Left cardiac atrium (tissue), 4 donors: ENCODE measurements around the gene HOXB9. TPM values are rescaled to one million over a fixed set of nuclear protein-coding genes. Genes with fewer than 3 reads are reported as not detected.

Source experiments
- ATAC-seq, 2 donors: fragments of 200-7000 bp; cut with Tn5 transposase; one replicate each; pipeline ENCODE4 v1.9.1; 2020; ENCODE audit warnings: mild to moderate bottlenecking in 2 of 2, moderate library complexity in 2 of 2
- DNase-seq: peaks from one replicate; pipeline ENCODE4 v3.0.0-alpha.2; 2020
- intact Hi-C, 2 donors: fragments of 100-400 bp; cut with DNase I; formaldehyde crosslinking; loops; one replicate each; pipeline versions ENCODE4 v1.14.1 to v1.15.1; 2022 to 2023
- total RNA-seq, 2 donors: library from RNA; stranded (reverse); fragmentation: NEBNext Ultra II Directional; extraction: Animal tissue kit (Norgen Biotek cat#: 25700); gene quantifications; one replicate each; pipeline ENCODE4 v1.2.1, GENCODE V29; 2021
- donor health status: DM: no; HTN: yes; CAD: no.
- donor health status: DM: no; HTN: yes; CAD: no; lungs with severe emphysema.
- donor health status: DM: yes; HTN: yes; CAD: no.
- donor health status: Dilated cardiomyopathy.

Gene HOXB9
- total RNA-seq, 2 donors from 2014 or later, result not detected

DNA sequence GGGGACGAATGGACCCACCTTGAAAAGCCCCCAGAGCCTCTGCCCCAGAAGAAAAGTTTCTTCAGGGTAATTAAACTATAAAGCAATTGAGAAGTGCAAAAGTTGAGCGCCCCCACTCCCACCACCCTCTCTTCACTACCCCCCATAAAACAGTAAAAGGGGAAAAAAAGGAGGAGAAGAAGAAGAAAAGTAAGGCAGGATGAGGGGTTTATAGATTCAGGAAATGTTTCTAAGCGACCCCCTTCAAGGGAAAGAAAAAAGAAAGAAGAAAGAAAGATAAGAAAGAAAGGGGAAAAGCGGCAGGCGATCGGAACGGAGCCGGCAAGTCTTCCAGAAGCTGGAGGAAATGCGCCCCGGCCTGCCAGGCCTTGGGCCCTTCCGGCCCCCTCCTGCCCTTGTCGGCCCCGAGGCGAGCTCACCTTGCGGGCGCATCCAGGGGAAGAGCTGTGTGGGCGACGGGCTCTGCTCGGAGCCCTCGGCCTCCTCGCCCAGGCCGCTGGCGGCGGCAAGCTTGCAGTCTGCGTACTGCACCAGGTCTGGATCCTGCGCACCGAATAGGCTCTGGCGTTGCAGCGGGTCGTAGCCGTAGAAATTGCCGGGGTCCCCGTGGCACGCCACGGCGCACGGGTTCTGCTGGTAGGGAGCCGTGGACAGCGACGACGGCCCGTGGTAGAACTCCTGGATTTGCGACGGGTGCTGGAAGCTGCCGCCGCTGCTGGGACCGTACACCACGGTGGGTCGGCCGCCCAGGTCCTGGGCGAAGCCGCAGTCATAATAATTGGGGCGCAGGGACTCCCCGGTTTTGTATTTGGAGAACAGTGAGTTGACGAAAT lies 12.1 kb downstream of the HOXB9 start:
- intact Hi-C loops, result loop anchor here (10.0 kb wide), 2 partner anchors 279 to 589 kb away; no protein-coding TSS in a partner anchor
- ATAC-seq (no peak), DNase-seq (no peak)

DNA sequence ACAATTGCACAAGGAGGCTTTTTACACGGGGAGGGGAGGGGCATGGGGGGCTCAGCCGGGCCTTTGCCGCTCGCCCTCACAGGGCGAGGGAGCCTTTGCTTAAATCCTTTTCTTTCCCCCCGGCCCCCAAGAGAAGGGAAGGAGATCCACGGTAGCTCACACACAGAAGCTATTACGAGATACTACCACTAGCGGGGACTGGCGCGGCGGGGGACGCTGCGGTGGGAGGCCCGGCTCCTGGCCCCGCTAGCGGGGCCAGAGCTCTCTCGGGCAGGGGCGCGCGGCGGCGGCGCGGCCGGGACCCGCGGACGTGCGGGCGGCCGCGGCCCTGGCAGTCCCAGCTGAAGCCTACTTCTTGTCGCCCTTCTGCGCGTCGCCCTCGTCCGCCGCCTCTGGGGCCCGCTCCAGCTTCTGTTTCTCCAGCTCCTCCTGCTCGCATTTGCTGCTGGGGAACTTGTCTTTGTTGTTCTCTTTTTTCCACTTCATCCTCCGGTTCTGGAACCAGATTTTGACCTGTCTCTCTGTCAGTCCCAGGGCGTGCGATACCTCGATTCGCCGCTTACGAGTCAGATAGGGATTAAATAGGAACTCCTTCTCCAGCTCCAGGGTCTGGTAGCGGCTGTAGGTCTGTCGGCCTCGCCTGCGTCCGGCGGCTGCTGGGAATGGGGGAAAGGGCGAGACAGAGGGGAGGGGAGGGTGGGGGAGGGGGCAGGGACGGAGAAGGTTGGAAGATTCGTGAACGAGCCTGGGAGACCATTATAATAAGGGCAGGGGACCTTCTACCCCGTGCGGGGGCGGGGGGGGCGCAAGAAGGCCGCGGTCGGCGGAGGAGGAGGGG lies 13.1 kb downstream of the HOXB9 start:
- peak; percentile 40 to 52 for ATAC-seq
- no peak for DNase-seq
- intact Hi-C loops, result loop anchor here (10.0 kb wide), 2 partner anchors 278 to 588 kb away; no protein-coding TSS in a partner anchor

DNA sequence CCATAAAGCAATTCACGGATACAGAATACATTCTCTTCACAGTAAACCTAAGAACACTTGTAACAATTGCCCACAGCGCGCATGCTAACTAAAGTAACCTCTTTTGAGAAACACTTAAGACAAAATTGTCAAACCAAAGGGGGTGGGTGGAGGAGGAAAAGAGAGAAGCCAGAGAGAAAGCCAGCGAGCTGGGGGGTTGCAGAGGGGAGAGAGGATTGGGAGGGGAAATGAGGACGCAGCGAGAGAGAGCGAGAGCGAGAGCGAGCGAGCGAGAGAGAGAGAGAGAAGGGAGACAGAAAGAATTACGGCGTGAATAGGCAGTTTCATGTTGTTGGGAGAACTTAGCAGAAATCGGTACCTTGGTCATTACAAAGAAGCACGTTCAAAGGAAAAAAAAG lies 13.7 kb downstream of the HOXB9 start:
- DNase-seq (no peak), ATAC-seq (no peak)
- intact Hi-C loops, result loop anchor here (10.0 kb wide), 2 partner anchors 278 to 588 kb away; no protein-coding TSS in a partner anchor

DNA sequence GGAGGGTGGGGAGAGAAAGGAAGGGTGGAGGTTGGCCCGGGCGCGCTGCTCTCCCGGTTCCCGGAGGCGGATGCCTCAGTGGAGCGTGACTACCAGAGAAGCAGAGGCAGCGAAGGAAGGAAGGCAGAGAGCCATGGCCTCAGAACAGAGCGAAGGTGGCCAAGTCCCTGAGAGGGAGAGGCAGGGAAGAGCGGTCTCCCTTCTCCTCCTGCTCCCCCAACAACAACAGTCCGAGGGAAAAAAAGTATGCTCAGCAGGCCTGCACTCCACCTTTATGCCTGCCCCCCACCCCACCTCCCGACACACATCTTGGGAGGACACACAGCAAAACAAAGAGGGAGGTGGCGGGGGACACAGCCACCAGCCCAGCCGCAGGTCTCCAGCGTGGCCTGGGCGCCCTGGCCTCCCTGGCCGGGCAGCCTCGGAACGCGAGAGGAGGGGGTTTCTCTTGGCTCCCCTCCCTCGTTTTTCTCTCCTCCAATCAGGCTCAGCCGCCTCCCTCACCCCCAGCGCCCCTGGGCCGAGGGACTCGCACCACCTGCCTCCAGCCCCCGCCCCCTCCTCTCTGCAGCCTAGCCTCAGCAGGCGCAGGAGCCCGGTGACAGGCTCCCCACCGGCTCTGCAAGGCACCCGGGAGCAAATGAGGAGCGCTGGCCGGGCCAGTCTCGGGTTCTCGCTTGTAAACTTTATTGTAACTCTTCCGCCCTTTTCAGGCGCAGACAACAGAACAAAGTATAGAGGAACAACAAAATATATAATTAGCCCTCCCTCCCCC lies 14.3 kb downstream of the HOXB9 start:
- no peak for ATAC-seq
- no peak for DNase-seq
- intact Hi-C loops, result loop anchor here (10.0 kb wide), 2 partner anchors 277 to 587 kb away; no protein-coding TSS in a partner anchor

DNA sequence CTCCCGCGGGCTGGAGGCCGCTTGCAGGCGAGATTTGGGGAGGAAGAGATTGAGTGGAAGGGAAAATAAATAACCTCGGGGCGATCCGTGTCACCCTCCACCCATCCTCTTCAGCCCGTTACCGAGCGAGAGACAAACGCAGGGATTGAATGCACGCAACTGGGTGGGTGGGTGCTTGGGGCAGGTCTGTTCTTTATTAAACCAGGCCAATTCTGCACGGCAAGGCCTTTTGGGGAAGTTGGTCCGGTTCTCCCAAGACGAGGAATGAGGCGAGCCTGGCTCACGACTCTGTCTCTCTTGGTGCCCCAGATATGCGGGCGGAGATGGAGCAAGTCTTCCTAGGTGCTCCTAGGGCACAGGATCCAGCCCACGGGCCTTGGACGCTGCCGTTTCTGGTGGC lies 14.9 kb downstream of the HOXB9 start:
- ATAC-seq (peak in 1 of 2 donors; percentile 8), DNase-seq (no peak)
- intact Hi-C loops, result loop anchor here (10.0 kb wide), 2 partner anchors 276 to 586 kb away; no protein-coding TSS in a partner anchor

DNA sequence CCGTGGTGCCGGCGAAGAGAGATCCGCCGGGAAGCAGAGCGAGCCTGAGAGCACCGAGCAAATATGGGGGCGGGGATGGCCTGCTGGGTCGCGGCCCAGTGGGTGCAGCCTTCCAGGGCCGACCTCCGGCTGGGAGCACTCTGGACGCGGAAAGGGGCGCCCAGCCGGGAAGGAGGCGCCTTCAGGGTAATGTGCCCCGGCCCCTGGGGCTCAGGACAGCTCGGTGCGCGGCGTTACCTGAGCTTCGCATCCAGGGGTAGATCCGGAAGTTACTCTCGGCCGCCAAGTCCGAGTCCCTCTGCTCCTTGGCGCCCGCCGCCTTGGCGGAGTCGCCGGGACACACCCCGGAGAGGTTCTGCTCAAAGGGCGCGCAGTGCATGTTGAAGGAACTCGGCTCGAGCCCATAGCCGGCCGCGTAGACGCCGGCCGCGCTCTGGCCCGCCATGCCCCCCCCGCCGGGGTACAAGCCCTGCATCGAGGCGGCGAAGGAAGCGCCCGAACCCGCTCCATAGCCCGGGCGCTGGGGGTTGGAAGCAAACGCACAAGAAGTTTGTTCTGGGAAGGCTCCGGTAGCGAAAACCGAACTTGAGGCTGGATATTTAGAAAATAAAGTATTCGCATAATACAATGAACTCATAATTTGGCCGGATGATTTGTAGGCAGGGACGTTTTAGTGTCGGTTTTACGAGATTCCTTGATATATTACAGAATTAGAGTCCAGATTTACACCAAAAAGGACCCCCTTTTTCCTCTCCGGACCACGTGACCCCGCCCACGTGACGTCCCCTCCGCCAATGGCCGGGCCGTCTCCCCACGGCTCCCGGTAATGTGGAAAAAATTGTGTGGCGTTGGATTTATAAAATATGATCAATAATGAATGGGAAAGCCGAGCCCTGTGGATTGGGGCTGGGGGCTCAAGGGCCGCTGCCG lies 15.6 kb downstream of the HOXB9 start, which contains the start of gene HOXB7:
Gene HOXB7 (minus strand): TSS at position 736 of the 930 bp plus-strand sequence. CDS start 99 bp downstream, at position 637.
- intact Hi-C loops, result loop anchor here (10.0 kb wide), 2 partner anchors 276 to 586 kb away; no protein-coding TSS in a partner anchor
- DNase-seq (peak; percentile 63), ATAC-seq (peak; percentile 5 to 48)

DNA sequence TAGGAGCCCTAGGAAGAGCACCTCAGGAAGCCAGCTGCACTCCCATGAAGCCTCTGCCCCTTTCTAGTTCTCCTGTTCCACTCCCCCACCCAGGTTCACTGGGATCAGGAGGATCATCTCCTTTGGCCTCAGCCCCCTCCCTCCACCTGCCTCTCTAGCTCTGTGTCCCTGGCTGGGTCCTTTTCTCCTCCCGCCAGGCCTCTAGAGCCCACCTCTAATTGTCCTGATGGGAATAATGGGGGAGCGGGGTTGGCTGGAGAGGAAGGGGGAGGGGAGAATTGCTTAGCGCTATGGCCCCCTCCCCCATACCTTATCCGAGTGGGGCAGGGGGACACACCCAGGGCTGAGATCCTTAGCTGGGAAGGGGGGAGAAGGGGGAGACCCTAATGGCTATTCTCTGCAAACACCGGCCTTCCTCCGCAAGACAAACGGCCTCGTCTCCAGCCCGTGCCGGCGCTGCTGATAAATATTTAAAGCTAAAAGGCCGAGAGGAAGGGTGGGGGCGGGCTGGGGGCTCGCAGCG lies 16.3 kb downstream of the HOXB9 start:
- no peak for DNase-seq
- no peak for ATAC-seq
- intact Hi-C loops, result loop anchor here (10.0 kb wide), 2 partner anchors 275 to 585 kb away; no protein-coding TSS in a partner anchor

DNA sequence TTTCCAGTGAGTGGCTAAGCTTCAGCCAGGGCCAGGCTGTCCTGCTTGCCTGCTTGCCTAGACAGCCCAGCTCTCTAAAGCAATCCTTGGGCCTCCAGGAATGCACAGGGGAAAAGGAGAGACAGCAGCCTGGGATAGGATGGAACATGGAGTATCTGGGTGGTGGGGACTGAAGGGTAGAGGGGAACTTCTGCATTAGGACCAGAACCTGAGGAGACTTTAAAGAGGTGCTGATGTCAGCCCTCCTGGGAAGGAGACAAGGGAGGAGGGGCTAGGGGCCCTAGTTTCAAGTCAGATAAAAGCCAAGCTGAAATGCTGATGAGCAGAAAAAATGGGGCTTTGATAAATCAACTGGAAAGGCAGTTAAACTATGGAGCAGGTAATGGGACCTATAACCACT lies 17.1 kb downstream of the HOXB9 start:
- intact Hi-C loops, result no loop called here
- no peak for ATAC-seq

DNA sequence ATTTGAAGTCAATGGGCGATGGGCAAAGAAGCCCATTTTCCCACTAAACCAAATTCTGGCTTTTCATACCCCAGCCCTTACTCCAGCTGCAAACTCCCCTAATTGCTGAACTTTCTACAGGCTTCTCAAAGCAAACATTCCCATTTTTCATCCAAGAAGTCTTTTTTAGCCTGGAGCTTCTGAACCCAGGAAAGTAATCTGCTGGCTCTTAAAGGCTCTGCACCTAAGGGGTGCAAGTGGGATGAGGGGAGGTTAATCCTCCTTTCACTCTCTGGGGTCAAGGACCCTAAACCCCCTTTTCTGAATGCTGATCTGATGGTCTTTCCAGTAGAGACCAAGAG lies 17.7 kb downstream of the HOXB9 start:
- intact Hi-C loops, result no loop called here
- no peak for DNase-seq
- no peak for ATAC-seq

More for the DNA sequence above, 17.1 kb downstream of the HOXB9 start:
- DNase-seq, result no peak

DNA sequence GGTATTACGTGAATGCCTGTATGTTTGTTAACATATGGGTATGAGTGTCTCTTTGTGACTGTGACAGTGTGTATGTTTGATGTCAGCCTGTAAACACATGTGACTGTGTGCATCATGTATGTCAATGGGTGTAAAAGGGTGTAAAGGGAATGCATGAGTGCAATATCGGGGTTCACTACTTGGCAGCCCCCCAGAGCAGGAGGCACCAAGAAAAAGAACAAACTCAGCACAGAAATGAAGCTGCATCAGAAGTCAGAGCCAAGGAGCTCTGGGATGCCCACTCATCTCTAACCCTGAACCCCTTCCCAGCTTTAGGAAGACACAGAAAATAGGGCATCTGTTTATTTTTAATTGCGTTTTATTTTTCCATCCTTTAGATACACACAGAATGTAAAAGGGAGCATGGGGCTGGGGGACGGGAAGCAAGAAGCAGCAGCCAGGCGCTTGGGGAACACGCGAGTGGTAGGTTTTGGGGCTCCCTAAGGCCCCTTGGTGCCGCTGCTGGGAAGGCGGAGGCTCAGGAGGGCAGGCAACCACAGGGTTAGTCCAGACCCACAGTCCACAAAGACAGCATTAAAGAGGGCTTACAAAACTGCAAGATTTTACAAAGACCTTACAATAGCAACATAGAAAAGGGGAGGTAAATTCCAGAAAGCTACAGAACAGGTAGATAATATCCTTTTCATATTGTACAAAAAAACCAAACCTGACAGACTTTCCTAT lies 19.1 kb downstream of the HOXB9 start:
- intact Hi-C loops, result no loop called here
- DNase-seq, result no peak
- no peak for ATAC-seq

DNA sequence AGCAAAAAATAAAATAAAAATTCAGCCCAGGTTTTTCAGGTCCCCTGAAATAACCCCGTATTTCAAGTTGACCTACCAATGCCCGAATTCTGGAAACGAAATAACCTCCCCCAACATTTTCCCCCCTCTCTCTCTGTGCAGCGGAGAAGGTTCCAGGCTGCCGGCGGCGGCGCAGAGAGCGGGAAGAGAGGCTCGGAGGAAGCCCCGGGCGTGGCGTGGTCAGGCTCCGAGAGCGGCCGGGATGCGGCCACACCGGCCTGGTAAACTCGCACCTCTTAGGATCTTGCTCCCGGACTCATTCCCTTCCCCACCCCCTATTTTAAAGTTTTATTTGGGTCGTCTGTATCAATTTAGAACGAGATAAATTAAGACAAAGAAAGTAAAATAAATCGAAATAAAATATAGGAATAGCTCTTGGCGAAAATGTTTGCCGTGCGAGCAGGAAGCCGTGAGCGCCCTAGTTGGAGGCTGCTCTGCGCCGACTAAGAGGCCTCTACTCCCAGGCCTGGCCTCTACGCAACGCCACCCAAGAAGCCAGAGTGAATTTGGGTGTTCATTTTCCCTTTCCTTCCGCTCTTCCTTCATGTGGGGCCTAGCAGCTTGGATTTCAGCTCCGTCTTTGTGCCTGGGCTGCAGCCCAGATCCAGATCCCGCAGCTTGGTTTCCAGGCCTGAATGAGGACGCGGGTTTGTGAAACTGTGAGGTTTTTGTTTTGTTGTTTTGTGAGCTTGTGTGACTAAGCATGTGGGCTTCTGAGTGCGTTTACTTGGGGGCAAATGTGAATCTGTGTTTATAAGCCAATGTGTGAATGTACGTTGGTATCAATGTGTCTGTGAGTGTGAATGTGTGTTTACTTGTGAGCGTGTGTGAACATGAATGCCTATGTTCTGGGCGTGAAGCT lies 19.9 kb downstream of the HOXB9 start:
- no peak for DNase-seq
- no peak for ATAC-seq
- intact Hi-C loops, result no loop called here

DNA sequence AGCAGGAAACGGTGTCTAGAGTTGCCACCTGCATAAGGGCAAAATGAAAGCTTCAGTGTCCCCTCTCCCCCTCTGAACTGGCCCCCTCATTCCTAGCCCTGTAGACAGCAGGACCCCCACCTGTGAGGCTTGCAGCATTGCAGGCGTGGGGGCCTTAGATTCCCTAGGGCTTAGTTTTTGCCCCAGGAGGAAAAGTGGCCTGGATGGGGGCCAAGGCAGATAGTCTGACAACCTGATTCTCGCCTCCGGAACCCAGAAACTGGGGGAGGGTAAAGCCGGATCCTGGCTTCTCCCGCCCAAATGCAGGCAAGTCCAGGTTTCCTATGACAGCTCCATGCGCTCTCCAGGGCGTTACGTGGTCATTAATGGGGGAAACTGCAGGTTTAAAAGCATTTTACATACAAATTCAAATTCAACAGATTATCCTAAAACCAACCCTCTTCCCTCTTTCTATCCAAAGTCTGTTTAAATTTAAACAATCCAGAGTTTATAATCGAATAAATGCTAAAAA lies 20.7 kb downstream of the HOXB9 start:
- intact Hi-C loops, result no loop called here
- no peak for ATAC-seq
- DNase-seq, result no peak

DNA sequence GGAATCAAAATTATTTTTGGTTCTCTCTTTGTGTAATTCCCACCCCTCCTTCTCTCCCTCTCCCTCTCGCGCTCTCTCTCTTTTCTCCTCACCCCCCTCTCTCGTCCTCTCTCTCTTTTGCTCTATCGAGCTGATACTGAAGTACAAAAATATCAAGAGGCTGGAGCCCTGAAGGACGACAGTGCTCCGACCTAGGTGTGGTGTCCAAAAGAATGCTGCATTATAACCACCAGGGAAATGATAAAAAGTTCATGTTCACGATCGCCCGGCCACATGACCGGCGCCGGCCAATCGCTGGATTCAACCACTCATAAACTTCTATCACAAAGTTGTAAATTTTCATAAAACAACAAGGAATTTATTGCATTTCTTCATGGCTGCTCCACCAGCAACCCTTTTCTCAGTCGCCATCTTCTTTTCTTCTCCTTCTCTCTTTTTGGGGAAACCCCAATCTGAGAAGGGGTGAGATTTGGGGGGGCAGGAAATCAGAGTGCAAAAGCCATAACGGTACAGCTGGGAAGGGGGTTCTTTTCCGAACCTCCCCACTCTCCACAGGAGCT lies 21.3 kb downstream of the HOXB9 start, which contains the start of gene HOXB6:
Gene HOXB6 (minus strand): TSS at position 217 of the 560 bp plus-strand sequence. CDS start 6,836 bp downstream, outside the sequence.
- DNase-seq (no peak), ATAC-seq (no peak)
- intact Hi-C loops, result no loop called here

DNA sequence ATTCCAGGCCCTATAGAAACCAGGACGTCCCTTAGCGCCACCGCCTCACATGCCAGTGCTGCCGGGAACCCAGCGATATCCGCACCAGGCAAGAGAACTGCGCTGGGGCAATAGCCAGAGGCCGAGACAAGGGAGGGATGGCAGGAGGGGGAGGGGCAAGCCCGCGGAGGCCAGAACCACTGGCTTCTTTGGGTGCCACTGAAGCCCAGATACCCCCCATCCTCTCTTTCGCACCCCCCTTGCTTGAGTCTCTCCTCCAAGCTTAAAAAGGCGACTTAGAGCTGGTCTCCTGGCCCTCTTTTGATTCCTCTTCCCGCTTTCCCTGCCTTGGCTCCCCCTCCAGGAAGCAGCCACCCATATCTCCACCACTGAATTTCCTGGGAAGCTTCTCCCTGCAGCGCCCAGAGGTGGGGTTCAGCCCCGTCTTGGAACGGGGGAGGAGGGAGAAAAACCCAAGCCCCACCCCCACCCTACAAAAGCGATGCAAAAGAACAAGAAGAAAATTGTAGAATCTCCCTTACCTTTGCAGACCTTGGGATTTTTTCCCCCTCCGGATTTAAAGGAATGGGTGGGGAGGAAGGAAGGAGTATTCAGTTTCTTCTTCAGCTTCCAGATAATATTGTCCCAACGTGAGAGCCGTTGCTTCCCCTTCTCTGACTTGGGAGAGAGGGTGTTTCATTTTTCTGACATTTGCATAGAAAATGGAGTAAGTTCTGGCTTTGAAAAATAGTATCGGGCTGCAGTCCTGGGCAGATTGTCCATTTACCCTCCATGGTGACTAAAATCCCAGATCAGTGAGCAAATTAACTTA lies 22.0 kb downstream of the HOXB9 start:
- intact Hi-C loops, result no loop called here
- DNase-seq (no peak), ATAC-seq (no peak)
